Neural cell (in vitro differentiated cells): Measurements from ENCODE around the gene RAB3IL1.

Experiments
- CTCF ChIP-seq: fragments of 450-650 bp; IDR thresholded peaks from 2 replicates; pipeline ENCODE4 v1.5.1; 2014; ENCODE audit warnings: antibody characterized with exemption, mild to moderate bottlenecking, moderate library complexity; ENCODE audit not compliant: poor library complexity, severe bottlenecking
- EP300 ChIP-seq: fragments of 450-650 bp; conservative IDR thresholded peaks from 2 replicates; pipeline ENCODE4 v1.6.1; 2014; ENCODE audit warnings: antibody characterized with exemption, mild to moderate bottlenecking, moderate library complexity; ENCODE audit not compliant: poor library complexity, severe bottlenecking
- EZH2 ChIP-seq: fragments of 200-600, 300-800 bp; shearing (Covaris generic), sonication (generic); IDR thresholded peaks from 2 replicates; pipeline ENCODE4 v1.6.1; 2014; ENCODE audit warnings: antibody characterized with exemption, low read length, borderline replicate concordance, mild to moderate bottlenecking; ENCODE audit not compliant: insufficient read depth, poor library complexity, severe bottlenecking
- POLR2AphosphoS5 ChIP-seq: IDR thresholded peaks from 2 replicates; pipeline ENCODE4 v1.6.1; 2012
- RAD21 ChIP-seq: fragments of 450-650 bp; conservative IDR thresholded peaks from 2 replicates; pipeline ENCODE4 v1.6.1; 2014; ENCODE audit warnings: antibody characterized with exemption, mild to moderate bottlenecking, moderate library complexity
- SMC3 ChIP-seq: fragments of 450-650 bp; conservative IDR thresholded peaks from 2 replicates; pipeline ENCODE4 v1.6.1; 2014; ENCODE audit warnings: antibody characterized with exemption, mild to moderate bottlenecking, moderate library complexity; ENCODE audit not compliant: poor library complexity
- TAF1 ChIP-seq: IDR thresholded peaks from 2 replicates; pipeline ENCODE4 v1.6.1; 2012; ENCODE audit warnings: low read depth
- TF ChIP-seq, protein P1 (sequence below): IDR thresholded peaks from 2 replicates; pipeline ENCODE4 v1.6.1; 2012; ENCODE audit warnings: borderline replicate concordance

DNA sequence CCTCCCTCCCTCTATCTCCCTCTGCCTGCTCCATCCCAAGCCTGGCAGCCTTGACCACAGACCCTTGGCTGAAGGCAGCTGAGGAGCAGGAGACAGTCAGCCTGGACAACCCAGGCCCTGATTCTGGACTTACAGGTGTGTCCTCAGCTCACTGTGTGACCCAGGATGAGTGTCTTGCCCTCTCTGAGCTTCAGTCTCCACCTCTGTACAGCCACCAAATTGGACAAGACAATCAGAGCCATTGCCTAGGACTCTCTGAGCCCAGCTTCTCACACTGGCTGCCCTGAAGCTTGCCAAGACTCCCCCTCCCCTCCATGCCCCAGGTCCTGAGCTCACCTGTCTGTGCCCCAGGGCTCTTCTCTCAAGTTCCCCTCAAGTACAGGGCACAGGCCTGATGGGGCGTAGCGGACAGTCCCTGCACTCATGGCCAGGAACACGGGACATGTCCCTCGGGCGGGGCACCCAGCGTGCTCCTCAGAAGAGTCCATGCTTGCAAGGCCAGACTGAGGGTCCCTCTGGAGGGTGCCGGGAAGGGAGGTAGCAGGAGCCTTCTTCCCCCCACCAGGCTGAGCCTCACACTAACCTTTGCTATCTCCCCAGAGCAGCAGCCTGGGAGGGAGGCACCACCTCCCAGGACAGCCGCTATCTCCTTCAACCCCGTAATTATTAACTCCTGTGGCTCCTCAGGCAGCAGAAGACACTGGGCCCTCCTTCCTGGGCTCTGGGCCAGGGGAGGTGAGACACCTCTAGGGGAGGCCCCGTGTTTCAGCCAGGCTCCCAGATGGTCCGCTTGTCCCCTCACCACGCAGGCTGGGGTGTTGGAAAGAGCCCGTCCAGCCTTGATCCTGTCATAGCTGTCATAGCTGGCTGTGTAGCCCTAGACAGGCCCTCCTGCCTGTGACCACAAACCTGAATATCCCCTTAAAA is 2.6 kb upstream of the RAB3IL1 start:
- TF ChIP-seq TAF1 = no peak
- TF ChIP-seq CTCF = no peak
- no peak for TF ChIP-seq SMC3
- TF ChIP-seq EP300 = no peak
- no peak for TF ChIP-seq RAD21
- TF ChIP-seq EZH2 = no peak
- no peak for TF ChIP-seq POLR2AphosphoS5
- TF ChIP-seq, protein P1, sequence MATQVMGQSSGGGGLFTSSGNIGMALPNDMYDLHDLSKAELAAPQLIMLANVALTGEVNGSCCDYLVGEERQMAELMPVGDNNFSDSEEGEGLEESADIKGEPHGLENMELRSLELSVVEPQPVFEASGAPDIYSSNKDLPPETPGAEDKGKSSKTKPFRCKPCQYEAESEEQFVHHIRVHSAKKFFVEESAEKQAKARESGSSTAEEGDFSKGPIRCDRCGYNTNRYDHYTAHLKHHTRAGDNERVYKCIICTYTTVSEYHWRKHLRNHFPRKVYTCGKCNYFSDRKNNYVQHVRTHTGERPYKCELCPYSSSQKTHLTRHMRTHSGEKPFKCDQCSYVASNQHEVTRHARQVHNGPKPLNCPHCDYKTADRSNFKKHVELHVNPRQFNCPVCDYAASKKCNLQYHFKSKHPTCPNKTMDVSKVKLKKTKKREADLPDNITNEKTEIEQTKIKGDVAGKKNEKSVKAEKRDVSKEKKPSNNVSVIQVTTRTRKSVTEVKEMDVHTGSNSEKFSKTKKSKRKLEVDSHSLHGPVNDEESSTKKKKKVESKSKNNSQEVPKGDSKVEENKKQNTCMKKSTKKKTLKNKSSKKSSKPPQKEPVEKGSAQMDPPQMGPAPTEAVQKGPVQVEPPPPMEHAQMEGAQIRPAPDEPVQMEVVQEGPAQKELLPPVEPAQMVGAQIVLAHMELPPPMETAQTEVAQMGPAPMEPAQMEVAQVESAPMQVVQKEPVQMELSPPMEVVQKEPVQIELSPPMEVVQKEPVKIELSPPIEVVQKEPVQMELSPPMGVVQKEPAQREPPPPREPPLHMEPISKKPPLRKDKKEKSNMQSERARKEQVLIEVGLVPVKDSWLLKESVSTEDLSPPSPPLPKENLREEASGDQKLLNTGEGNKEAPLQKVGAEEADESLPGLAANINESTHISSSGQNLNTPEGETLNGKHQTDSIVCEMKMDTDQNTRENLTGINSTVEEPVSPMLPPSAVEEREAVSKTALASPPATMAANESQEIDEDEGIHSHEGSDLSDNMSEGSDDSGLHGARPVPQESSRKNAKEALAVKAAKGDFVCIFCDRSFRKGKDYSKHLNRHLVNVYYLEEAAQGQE = no peak
